Measurements from ENCODE around the gene CFAP46. TPM values are rescaled to one million over a fixed set of nuclear protein-coding genes. Genes with fewer than 3 reads are reported as not detected.

CFAP46 gene
- total RNA-seq, 1 experiment from 2014 or later = 11.3 TPM

Other genes with a start within 250 kb of the CFAP46 start
- not detected in 2 replicates for gene NKX6-2, start 156.4 kb downstream of the CFAP46 start, total RNA-seq (2014; rRNA removed; shearing (Covaris generic))
- not detected in 2 replicates for gene ADGRA1, start 145.4 kb upstream of the CFAP46 start, total RNA-seq (2014; rRNA removed; shearing (Covaris generic))
- gene KNDC1, start 217.6 kb upstream of the CFAP46 start, total RNA-seq (2014; rRNA removed; shearing (Covaris generic)) = 0.47 and 4.0 TPM in 2 replicates